Mesothelial cell of epicardium (in vitro differentiated cells): ENCODE measurements around the gene ZBTB43. TPM values are rescaled to one million over a fixed set of nuclear protein-coding genes. Genes with fewer than 3 reads are reported as not detected.
"Not testable (repeated sequence)": the region's sequence is repeated elsewhere in the genome, so short reads cannot be mapped to it uniquely, and the experiment has no call there.

Experiments
- DNase-seq, 2 experiments: peaks; one replicate each; pipeline ENCODE4 v3.0.0; 2021; ENCODE audit warnings: low spot score in 2 of 2; ENCODE audit not compliant: unreplicated experiment in 2 of 2
- H3K27ac Mint-ChIP-seq: 2 replicates; pipeline ENCODE4 v1.8.0; 2021; ENCODE audit warnings: mixed read lengths
- H3K27me3 Mint-ChIP-seq: 2 replicates; pipeline ENCODE4 v1.8.0; 2021; ENCODE audit warnings: low read depth, mixed read lengths
- H3K36me3 Mint-ChIP-seq: 2 replicates; pipeline ENCODE4 v1.8.0; 2021; ENCODE audit warnings: mixed read lengths
- H3K4me1 Mint-ChIP-seq: 2 replicates; pipeline ENCODE4 v1.8.0; 2021; ENCODE audit warnings: mixed read lengths
- H3K4me3 Mint-ChIP-seq: 2 replicates; pipeline ENCODE4 v1.8.0; 2021; ENCODE audit warnings: mild to moderate bottlenecking, moderate library complexity, mixed read lengths
- H3K9me3 Mint-ChIP-seq: 2 replicates; pipeline ENCODE4 v1.8.0; 2021; ENCODE audit warnings: mixed read lengths
- CTCF ChIP-seq: fragments of 200-600 bp; sonication (generic); IDR thresholded peaks from one replicate; pipeline ENCODE4 v1.5.0; 2021; ENCODE audit warnings: antibody characterized with exemption; ENCODE audit not compliant: unreplicated experiment
- total RNA-seq: library from RNA; stranded (reverse); gene quantifications from 3 replicates; pipeline ENCODE4 v1.2.1, GENCODE V29; 2021

Gene ZBTB43
- total RNA-seq, 1 donor from 2014 or later = 21.4 TPM

GRCh38 chr9:126813072-126813471 is 8.2 kb downstream of the ZBTB43 start:
- Mint-ChIP-seq H3K4me1 (peaks cover under 1% of the 10 kb centered on the region), H3K36me3 (peaks cover 52% of the 10 kb centered on the region), H3K27me3 (no peaks in the 10 kb centered on the region), H3K9me3 (peaks cover 24% of the 10 kb centered on the region), H3K4me3 (no peak overlapping the region), H3K27ac (no peak overlapping the region)
- DNase-seq = no peak
- no peak for TF ChIP-seq CTCF

- Mint-ChIP-seq H3K9me3 (peaks cover 32% of the 10 kb centered on the region), H3K4me1 (no peaks in the 10 kb centered on the region), H3K27ac (no peak overlapping the region), H3K4me3 (no peak overlapping the region), H3K36me3 (peaks cover 61% of the 10 kb centered on the region), H3K27me3 (no peaks in the 10 kb centered on the region)
- no peak for TF ChIP-seq CTCF
- DNase-seq = no peak
Measured at GRCh38 chr9:126814091-126814490, 9.3 kb downstream of the ZBTB43 start.

- Mint-ChIP-seq H3K36me3 (peaks cover 71% of the 10 kb centered on the region), H3K9me3 (peaks cover 41% of the 10 kb centered on the region)
- not testable (repeated sequence) for DNase-seq, H3K27me3 Mint-ChIP-seq, H3K27ac Mint-ChIP-seq, H3K4me3 Mint-ChIP-seq, H3K4me1 Mint-ChIP-seq
Measured at GRCh38 chr9:126817615-126818014, 12.8 kb downstream of the ZBTB43 start.

- no peak overlapping the region for H3K27ac Mint-ChIP-seq
- no peaks in the 10 kb centered on the region for H3K27me3 Mint-ChIP-seq
- no peak for TF ChIP-seq CTCF
- H3K4me3 Mint-ChIP-seq = no peak overlapping the region
- H3K9me3 Mint-ChIP-seq = peaks cover 37% of the 10 kb centered on the region
- peaks cover 69% of the 10 kb centered on the region for H3K36me3 Mint-ChIP-seq
- no peak for DNase-seq
- no peaks in the 10 kb centered on the region for H3K4me1 Mint-ChIP-seq
Measured at GRCh38 chr9:126818482-126818881, 13.6 kb downstream of the ZBTB43 start.

- no peak for DNase-seq
- H3K36me3 Mint-ChIP-seq = peaks cover 66% of the 10 kb centered on the region
- TF ChIP-seq CTCF = no peak
- H3K4me3 Mint-ChIP-seq = no peak overlapping the region
- H3K27ac Mint-ChIP-seq = no peak overlapping the region
- peaks cover 32% of the 10 kb centered on the region for H3K9me3 Mint-ChIP-seq
- no peaks in the 10 kb centered on the region for H3K4me1 Mint-ChIP-seq
- H3K27me3 Mint-ChIP-seq = no peaks in the 10 kb centered on the region
Measured at GRCh38 chr9:126819482-126819881, 14.6 kb downstream of the ZBTB43 start.

GRCh38 chr9:126822278-126822677 is 17.4 kb downstream of the ZBTB43 start:
- Mint-ChIP-seq H3K4me1 (no peaks in the 10 kb centered on the region), H3K27ac (no peak overlapping the region), H3K36me3 (peaks cover 59% of the 10 kb centered on the region)

More at GRCh38 chr9:126822278-126822677, 17.4 kb downstream of the ZBTB43 start:
- no peak for DNase-seq
- TF ChIP-seq CTCF = no peak
- Mint-ChIP-seq H3K4me3 (no peak overlapping the region), H3K9me3 (peaks cover 20% of the 10 kb centered on the region), H3K27me3 (no peaks in the 10 kb centered on the region)
